IPS-NIHi7 (cell line): ENCODE data around the gene SYNE2.
"Not testable (repeated sequence)": the region's sequence is repeated elsewhere in the genome, so short reads cannot be mapped to it uniquely, and the experiment has no call there.

Experiments used
- DNase-seq: peaks from one replicate; pipeline ENCODE4 v3.0.0; 2012; ENCODE audit warnings: mixed read lengths; ENCODE audit errors: extremely low spot score

The SYNE2 gene

GRCh38 chr14:63852817-63853731, at the start of gene SYNE2:
TSS of gene SYNE2 (plus strand) at chr14:63853004. CDS start at chr14:63909149, 56,145 bp downstream.
- DNase-seq: peak; percentile 95

GRCh38 chr14:63803221-63803791, 49.5 kb upstream of the SYNE2 start:
- DNase-seq: not testable (repeated sequence)

- not testable (repeated sequence) for DNase-seq
Measured at GRCh38 chr14:63806064-63806463, 46.7 kb upstream of the SYNE2 start.

GRCh38 chr14:63811692-63812091, 41.1 kb upstream of the SYNE2 start:
- DNase-seq: not testable (repeated sequence)

- no peak for DNase-seq
Measured at GRCh38 chr14:63833728-63834127, 19.1 kb upstream of the SYNE2 start.

GRCh38 chr14:63840981-63841380, 11.8 kb upstream of the SYNE2 start:
- DNase-seq: peak; percentile 45

GRCh38 chr14:63843796-63844195, 9.0 kb upstream of the SYNE2 start:
- DNase-seq: no peak

- no peak for DNase-seq
Measured at GRCh38 chr14:63848890-63849289, 3.9 kb upstream of the SYNE2 start.

- no peak for DNase-seq
Measured at GRCh38 chr14:63852271-63852816, 460 bp upstream of the SYNE2 start.

GRCh38 chr14:63853831-63854293, 1.1 kb downstream of the SYNE2 start:
- DNase-seq: no peak

GRCh38 chr14:63854330-63854729, 1.5 kb downstream of the SYNE2 start:
- DNase-seq: no peak

- no peak for DNase-seq
Measured at GRCh38 chr14:63855281-63855680, 2.5 kb downstream of the SYNE2 start.

GRCh38 chr14:63857466-63858030, 4.7 kb downstream of the SYNE2 start:
- DNase-seq: no peak

- no peak for DNase-seq
Measured at GRCh38 chr14:63860146-63860545, 7.3 kb downstream of the SYNE2 start.

- DNase-seq: no peak
Measured at GRCh38 chr14:63862163-63862562, 9.4 kb downstream of the SYNE2 start.

GRCh38 chr14:63863004-63863403, 10.2 kb downstream of the SYNE2 start:
- no peak for DNase-seq

- not testable (repeated sequence) for DNase-seq
Measured at GRCh38 chr14:63864775-63865174, 12.0 kb downstream of the SYNE2 start.

- no peak for DNase-seq
Measured at GRCh38 chr14:63867933-63868921, 15.4 kb downstream of the SYNE2 start.

- DNase-seq: not testable (repeated sequence)
Measured at GRCh38 chr14:63869940-63870752, 17.3 kb downstream of the SYNE2 start.

GRCh38 chr14:63870753-63871037, 17.9 kb downstream of the SYNE2 start:
- not testable (repeated sequence) for DNase-seq
